C4-2B (cell line): ENCODE measurements around the gene CORO2B.

Experiments used
- CTCF ChIP-seq: fragments of 450-650 bp; conservative IDR thresholded peaks from 2 replicates; pipeline ENCODE4 v1.5.1; 2017; ENCODE audit warnings: mild to moderate bottlenecking
- ZFX ChIP-seq: fragments of 450-650 bp; IDR thresholded peaks from 2 replicates; pipeline ENCODE4 v1.6.1; 2017

- TF ChIP-seq CTCF (no peak), ZFX (no peak)
Measured at GRCh38 chr15:68543165-68544008, 35.4 kb upstream of the CORO2B start.
